HG03139 (cell line): ENCODE results near the gene STIM1.

Source experiments
- ATAC-seq: cut with Tn5 transposase; IDR thresholded peaks from one replicate; pipeline ENCODE4 v1.9.1; 2021; ENCODE audit not compliant: unreplicated experiment

Gene STIM1

DNA sequence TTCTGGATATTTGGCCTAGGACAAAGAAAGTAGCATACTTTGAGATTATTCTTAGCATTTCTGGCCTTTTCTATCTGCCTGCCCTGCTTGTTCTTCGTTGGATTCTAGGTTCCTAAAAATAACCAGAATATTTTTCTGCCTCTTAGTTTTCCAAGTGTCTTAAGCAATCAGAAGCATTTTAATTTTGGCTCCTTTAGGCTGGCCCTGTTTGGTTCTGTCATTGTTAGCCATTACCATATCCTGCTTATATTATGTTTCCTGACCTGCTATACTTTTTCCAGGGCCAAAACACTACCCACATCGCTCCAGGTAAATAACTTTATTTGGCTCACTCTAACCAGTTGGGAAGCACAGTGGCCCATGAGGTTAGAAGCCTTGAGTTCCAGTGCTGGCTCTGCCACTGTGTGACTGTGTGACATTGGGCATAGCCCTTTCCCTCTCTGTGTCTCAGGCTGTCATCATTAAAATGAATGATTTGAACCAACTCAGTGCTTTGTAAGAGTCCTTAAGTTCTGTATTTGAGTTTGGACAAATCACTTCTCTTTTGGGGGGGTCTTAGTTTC lies 91.1 kb downstream of the STIM1 start:
- ATAC-seq: no peak

DNA sequence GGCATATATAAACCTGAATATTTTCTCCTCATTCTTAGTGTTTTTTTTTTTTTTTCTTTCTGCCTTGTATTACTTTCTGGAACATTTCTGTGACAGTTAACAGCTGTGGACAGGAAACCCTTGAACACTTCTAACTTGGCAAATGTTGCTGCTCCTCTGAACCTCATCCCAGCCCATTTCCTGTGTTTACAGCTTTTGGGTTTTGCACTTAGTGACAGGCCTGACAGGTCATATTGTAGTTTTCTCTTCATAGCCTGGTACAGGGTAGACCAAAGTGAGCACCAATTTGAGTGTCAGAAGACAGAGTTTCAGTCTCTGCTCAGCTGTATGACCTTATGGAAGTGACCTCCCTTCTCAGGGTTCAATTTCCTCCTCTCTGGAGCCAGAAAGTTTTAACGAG lies 91.6 kb downstream of the STIM1 start:
- ATAC-seq: peak; percentile 57

DNA sequence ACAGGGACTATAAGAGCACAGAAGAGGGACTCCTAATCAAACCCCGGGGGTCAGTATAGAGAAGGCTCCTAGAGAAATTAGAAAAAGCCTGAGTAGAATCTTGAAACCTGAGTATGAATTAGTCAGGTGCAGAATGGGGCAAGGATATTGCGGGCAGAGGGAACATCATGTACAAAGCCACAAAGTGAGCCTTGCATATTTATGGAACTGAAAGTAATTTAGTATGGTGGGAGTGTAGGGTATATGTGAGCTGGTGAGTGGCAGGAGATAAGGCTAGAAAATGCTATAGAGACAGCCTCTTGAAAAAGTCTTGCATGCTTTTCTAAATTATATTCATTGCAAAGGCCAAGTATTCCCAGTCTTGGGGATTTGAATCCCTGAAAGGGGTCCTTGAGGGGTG lies 93.7 kb downstream of the STIM1 start:
- peak; percentile 65 for ATAC-seq

DNA sequence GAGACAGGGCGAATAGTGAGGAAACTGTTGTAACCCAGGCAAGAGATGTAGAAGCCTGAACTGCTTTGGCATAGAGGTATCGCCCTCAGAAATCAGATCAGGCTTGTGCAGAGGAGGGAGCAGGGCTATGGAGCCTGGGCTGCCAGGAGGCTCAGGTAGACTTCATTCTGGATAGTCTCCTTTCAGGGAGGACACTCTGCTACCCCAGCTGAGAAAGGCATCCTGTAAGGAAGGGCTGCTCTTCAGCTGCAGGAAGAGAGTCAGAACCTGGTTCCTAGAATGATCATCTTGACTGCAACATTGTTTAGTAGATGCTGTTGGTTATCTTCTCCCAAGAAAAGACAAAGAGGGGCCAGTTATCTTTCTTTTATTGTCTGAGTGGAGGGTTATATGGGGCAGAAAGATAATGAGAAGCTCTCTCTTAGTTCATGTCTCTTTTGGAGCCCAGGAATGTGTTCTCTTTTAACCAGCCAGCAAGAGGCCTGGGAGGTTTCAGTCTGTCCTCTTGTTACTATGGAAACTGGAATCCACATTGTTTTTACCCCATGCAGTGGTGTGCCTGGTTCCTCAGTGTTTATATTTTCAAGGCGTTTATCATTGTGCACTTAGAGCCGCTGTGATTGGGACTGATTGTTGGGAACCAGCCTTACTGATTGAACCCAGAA lies 95.7 kb downstream of the STIM1 start:
- ATAC-seq: no peak

DNA sequence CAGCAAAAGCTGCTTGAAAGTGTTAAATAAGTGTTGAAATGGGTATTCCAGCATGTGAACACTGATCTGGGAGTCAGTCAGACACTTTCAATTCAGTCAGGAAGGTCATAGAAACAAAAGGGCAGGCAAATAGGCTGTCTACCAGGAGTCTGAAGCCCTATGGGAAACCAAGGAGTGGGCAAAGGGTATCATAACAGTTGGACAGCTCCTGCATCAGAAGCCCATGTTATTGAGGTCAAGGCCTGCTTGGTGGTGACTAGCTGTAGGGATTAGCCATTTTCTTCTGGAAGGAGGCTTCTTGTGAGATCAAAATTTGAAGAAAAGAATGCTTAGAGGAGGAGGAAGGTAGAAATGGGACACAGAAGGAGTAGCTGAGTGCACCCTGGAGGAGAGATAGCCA lies 97.3 kb downstream of the STIM1 start:
- ATAC-seq: no peak

DNA sequence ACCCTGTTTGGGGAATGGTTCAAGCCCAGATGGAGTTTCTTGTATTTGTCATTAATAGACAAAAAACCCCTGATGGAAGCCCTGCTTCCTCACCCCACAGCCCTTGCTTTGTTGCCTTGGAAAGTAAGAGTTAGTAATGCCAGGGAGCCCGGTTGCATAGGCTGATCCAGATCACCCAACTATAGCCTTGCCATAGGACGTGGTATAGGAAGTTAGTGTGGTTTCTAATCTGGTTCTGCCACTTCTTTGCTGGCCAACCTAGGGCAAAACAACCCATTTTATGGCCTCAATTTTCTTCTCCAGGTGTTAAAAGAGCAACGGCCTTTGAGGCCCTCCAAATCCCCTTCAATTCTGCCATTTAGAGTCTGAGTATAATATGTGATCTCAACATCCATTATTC lies 97.9 kb downstream of the STIM1 start:
- ATAC-seq: no peak

DNA sequence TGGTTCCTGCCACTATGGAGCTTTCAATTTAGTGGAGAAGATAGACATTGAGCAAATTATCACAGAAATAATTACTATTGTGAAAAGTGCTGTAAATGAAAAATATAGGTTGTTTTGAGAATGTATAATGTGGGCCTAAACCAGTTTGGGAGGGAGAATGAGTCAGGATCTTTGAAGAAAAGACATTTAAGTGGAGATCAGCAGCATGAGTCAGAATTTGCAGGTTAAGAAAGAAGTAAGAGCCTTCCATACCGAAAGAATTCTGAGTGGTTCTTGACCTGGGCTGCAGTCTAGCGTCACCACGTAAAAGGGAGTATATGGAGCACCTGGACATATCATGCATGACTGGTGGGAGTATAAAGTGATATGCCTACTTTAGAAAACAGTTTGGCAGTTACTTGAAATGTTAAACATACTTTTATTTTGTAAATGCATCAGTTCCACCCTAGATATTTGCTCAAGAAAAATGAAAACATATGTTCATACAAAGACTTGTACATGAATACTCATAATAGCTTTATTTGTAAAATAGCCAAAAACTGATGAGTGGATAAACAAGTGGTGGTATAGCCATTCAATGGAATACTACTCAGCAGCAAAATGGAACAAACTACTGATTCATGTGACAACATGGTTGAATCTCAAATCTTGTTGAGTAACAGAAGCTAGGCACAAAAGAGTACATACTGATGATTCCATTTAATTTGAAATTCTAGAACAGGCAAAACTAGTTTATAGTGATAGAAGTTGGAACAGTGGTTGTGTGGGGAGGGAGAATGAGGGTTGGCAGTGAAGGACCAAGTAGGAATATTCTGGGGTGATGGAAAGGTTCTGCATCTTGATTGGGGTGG lies 99.2 kb downstream of the STIM1 start:
- no peak for ATAC-seq

DNA sequence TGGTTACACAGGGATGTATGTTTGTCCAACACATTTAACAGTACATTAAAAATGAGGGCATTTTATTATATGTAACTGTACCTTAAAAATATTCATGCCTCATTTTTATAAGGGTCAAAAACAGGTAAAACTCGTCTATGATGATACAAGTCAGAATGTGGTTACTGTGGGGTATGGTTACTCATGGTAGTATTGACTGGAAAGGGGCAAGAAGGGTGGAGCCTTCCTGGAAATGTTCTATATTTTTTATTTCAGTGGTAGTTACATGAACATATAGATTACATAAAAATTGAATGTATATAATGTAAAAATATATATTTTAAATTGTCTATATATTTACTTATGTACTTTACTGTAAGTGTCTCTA lies 99.8 kb downstream of the STIM1 start:
- no peak for ATAC-seq

DNA sequence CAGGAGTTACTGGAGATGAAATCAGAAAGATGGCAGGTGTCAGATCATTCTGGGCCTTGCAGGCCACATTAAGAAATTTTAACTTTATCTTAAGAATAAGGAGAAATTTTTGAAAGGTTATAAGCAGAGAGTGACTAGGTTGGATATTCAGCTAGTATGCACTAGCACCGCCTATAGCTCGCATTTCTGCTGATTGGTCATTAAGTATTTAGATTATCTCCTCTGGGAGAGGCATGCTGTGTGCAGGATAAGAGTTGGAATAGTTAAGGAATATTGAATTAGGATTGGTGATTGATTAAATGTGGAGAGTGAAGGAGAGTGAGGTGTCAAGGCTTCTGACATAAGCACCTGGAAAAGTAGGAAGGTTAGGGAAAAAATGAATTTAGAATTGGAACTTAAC lies 100.6 kb downstream of the STIM1 start:
- ATAC-seq: no peak

DNA sequence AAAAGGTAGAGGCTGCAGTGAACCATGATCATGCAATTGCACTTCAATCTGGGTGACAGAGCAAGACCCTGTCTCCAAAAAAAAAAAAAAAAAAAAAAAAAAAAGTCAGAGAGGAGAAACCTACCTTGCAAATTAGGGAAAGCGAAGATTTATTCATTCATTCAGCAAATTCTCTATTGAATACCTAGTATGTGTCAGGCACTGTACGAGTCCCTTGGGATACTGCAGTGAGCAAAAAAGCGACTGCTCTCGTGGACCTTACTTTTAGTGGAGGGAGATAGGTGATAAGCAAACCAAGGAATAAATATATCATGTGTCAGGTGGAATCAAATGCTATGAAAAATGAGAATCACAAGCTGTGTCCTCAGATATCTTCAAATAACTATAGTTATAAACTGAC lies 101.3 kb downstream of the STIM1 start:
- no peak for ATAC-seq

DNA sequence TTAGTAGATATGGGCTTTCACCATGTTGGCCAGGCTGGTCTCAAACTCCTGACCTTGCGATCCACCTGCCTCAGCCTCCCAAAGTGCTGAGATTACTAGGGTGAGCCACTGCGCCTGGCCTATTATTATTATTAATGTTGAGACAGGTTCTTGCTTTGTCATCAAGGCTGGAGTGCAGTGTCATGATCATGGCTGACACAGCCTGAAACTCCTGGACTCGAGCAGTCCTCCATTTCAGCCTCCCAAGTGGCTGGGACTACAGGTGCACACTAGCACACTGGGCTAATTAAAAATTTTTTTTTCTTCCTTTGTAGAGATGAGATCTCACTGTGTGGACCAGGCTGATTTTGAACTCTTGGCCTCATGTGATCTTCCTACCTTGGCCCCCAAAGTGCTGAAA lies 102.0 kb downstream of the STIM1 start:
- no peak for ATAC-seq

DNA sequence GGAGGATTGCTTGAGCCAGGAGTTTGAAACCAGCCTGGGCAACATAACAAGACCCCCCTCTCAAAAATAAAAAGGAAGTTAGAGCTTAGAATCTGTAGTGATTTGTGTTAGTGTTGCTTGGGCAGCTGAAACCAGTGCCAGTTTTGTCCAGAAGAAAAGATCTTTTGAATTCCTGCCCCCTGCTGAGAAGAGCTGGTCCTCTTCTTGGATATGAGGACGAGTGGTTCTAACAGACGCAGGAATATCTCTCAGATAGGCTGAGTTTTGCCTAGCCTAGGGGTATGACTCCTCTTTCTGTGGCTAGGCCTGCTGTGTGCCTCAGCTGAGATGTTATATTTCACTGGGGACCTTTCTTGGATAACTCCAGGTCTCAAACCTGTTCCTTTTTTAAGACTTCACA lies 102.8 kb downstream of the STIM1 start:
- no peak for ATAC-seq

DNA sequence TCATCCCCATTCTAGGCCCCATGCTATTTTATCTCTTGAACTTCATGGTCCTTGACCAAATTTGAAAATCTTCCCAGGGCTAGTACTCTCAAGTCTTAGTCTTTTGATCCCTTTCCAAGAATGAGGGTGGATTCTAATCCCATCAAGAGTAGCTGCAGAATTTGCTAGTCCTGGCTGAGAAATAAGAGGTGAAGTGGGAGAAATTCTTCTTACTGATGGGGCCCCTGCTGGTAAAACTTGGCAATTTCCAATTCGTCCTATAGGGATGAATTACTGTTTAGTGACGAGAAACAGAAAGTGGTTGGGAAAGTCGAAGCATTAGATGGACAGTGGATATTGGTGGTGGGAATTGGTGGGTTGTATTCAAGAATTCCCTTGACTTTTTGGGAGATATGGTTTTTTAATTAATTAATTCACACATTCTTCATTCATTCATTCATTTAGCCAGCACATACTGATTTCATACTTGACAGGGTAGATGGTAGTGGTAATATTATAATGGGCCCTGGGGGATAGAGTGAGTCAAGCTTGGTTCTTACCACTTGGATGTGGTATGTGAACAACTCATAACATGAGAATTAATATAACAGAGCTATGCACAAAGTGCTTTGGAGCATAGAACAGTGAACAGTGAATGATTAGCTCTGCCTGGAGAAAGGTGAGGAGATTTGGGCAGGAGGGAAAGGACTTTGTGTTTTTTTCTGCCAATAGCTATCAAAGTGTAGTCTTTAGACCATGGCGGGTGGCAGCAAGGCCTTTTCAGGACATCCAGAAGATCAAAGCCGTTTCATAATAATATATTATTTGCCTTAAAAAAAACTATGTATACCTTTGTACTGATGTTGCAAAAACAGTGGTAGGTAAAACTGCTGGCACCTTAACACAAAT lies 103.8 kb downstream of the STIM1 start:
- ATAC-seq: no peak

DNA sequence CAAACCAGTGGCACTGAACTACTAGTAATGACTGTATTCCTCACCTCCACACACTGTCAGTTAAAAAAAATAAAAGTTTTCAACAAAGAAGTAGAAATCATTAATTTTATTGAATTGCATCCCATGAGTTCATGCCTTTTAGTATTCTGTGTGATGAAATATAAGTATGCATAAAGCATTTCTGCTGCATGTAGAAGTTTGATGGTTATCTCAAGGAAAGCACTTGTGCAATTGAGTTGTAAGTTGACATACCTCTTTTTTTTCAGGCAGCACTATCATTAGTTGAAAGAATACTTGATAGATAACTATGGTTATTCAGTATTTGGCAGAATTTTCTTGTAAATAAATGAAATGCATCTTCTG lies 104.4 kb downstream of the STIM1 start:
- no peak for ATAC-seq

DNA sequence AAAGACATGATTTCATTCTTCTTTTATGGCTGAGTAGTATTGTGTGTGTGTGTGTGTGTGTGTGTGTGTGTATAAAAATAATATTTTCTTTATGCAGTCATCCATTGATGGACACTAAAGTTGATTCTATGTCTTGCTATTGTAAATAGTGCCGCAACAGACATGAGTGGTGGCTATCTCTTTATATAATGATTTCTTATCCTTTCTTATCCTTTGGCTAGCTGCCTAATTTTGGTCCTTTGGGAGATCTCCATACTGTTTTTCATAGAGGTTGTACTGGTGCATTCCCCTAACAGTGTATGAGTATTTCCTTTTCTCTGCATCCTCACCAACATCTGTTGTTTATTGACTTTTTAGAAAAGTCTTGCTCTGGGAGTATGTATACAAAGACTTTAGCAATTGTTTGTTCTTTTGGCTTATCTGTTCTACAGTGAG lies 107.0 kb downstream of the STIM1 start:
- ATAC-seq: no peak

DNA sequence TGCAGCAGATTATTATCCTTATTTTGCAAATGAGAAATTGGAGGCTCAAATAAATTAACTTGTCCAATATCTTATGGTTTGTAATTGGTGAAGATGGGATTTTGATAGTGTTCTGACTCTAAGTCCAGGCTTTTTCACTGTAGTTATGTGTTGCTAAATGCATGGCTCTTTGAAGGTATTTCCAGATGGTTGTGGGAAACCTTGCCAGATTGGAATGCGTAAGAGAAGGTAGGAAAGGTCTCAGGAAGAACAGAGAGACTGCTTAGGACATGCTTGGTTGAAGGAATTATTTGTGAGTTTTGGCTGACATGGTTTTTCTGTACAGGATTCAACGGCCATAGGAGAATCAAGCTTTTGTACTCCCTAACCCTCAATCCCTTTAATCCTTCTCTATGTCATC lies 108.6 kb downstream of the STIM1 start:
- ATAC-seq: no peak

DNA sequence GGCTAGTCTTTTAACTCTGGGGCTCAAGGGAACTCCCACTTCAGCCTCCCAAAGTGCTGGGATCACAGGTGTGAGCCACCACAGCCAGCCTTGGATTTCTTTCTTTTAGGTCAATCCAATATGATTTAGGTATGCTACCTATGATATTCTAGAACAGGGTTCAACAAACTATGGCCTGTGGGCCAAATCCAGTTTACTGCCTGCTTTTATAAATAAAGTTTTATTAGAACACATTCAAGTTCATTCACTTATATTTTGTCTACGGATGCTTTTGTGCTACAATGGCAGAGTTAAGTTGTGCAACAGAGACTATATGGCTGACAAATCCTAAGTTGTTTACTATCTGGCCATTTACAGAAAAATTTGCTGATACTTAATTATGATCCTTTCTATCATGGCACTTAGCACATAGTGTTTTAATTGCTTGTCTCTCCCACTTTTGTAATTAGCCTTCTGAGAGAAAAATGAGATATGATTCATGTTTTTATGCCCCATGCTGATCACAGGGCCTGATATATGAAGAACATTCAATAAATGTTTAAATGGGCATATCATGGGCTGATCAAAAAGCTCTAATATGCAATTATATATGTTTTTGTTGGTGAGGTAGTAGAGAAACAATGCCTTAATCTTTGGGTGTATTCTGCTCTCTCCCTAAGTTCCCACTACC lies 109.6 kb downstream of the STIM1 start:
- ATAC-seq: no peak

DNA sequence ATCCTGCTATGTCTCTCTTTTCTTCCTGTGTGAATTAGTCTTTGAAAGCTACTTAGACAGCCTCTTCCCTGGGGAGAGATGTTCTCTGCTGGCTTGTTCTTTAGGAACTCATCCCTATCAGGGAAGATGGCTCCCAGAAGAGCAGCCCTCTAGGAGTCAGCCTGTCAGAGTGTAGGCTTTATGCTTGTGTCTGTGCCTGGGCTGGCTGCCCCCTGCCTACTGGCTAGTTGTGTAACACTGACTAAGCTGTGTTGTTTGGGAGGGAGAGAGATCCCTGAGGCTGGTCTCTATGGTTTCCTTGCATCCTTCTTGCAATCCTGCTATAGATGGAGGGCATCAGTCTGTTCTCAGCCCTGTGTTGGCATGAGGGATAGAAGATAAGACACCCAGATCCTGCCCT lies 112.2 kb downstream of the STIM1 start:
- no peak for ATAC-seq

DNA sequence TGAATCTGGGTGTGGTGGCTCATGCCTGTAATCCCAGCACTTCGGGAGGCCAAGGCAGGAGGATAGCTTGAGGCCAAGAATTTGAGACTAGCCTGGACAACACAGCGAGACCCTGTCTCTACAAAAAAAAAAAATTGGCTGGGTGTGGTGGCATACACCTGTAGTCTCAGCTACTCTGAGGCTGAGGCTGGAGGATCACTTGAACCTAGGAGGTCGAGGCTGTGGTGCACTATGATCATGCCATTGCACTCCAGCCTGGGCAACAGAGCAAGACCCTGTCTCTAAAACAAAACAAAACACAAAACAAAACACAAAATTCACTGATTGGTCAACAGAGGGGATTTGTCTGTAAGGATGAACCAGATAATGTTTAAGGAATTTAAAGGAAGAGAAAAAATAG lies 113.7 kb downstream of the STIM1 start:
- no peak for ATAC-seq

DNA sequence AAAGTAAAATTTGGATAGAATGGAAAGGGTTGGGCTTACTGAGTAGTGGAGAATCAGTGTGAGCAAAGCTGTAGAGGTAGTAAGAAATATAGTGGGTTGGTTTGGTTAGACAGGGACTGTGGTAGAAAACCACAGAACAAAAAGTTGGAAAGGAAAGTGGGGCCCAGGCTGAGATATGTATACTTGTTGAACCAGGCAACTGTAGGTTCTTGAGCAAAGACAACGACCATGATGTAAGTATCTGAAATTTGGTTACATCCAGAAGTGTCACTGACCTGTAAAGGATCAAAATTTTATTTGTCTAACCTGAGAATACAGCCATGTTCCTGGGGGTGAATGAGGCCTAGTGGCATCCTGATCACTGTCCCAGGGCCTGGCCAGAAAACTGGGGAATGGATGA lies 114.1 kb downstream of the STIM1 start:
- no peak for ATAC-seq

DNA sequence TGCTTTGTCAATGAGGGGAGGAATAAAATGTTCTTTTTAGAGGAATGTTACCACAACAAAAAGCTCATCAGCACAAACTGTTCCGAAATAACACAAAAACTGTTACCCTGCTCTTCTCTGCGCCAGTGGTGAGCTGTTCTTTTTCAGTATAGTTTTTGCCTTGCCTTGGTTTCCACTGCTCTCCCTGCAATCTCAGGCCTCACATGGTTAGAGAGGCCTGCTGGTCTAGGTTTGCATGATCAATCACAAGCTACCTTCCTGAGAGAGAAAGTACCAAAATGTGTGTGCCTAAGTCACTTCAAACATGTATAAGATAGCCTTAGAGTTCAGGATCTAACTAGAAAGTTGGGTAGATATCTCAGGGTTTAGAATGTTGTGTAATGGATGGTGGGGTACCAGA lies 114.6 kb downstream of the STIM1 start:
- no peak for ATAC-seq
